Vagina (tissue), 2 donors: ENCODE data around the gene PLCL1.

Source experiments
- CTCF ChIP-seq, 3 experiments: fragments of 450-650 bp in 2 of 3; fragments of 200-600 bp in 1 of 3; sonication (generic) in 1 of 3; IDR thresholded peaks; one replicate each; pipeline ENCODE4 v1.5.1; 2017 to 2019; ENCODE audit warnings: antibody characterized with exemption in 3 of 3, mild to moderate bottlenecking in 2 of 3, moderate library complexity in 2 of 3
- POLR2A ChIP-seq, 2 donors: fragments of 450-650 bp; IDR thresholded peaks; one replicate each; pipeline ENCODE4 v1.6.1; 2017; ENCODE audit warnings: antibody characterized with exemption in 2 of 2, mild to moderate bottlenecking in 2 of 2, moderate library complexity in 2 of 2

- TF ChIP-seq CTCF (IDR thresholded peaks at IDR 0.05) = no peak
- no peak for TF ChIP-seq POLR2A (IDR thresholded peaks at IDR 0.05)
Measured at GRCh38 chr2:197866455-197866854, 62.1 kb downstream of the PLCL1 start.
